MM.1S (cell line): ENCODE results near the gene SH3RF3.

ENCODE experiments used
- DNase-seq: peaks from one replicate; pipeline ENCODE4 v3.0.0-alpha.2; 2015
- H2AFZ ChIP-seq: fragments of 300-600 bp; sonication (generic); 2 replicates; pipeline ENCODE4 v1.6.0; 2016; ENCODE audit warnings: antibody characterized with exemption, low read length
- H3F3A ChIP-seq: fragments of 300-600 bp; sonication (generic); 2 replicates; pipeline ENCODE4 v1.6.1; 2016; ENCODE audit warnings: mild to moderate bottlenecking, antibody characterized with exemption, low read length, moderate library complexity, mixed read lengths; ENCODE audit not compliant: insufficient read depth
- H3K27ac ChIP-seq: fragments of 300-600 bp; sonication (generic); 2 replicates; pipeline ENCODE4 v1.5.1; 2016; ENCODE audit warnings: mild to moderate bottlenecking, low read length
- H3K27me3 ChIP-seq: fragments of 300-600 bp; sonication (generic); replicated peaks from 2 replicates; pipeline ENCODE4 v1.6.0; 2016; ENCODE audit warnings: low read length; ENCODE audit not compliant: insufficient read depth
- H3K36me3 ChIP-seq: fragments of 300-600 bp; sonication (generic); replicated peaks from 2 replicates; pipeline ENCODE4 v1.6.1; 2016; ENCODE audit warnings: mild to moderate bottlenecking, low read length, mixed read lengths; ENCODE audit not compliant: insufficient read depth
- H3K4me1 ChIP-seq: fragments of 300-600 bp; sonication (generic); 2 replicates; pipeline ENCODE4 v1.6.1; 2016; ENCODE audit warnings: low read length, mixed read lengths
- H3K4me2 ChIP-seq: fragments of 300-600 bp; sonication (generic); 2 replicates; pipeline ENCODE4 v1.6.0; 2016; ENCODE audit warnings: low read depth, low read length
- H3K4me3 ChIP-seq: fragments of 300-600 bp; sonication (generic); 2 replicates; pipeline ENCODE4 v1.5.1; 2016; ENCODE audit warnings: low read length, mixed read lengths
- H3K79me2 ChIP-seq: fragments of 300-600 bp; sonication (generic); 2 replicates; pipeline ENCODE4 v1.6.1; 2016; ENCODE audit warnings: mixed run types, low read length, mixed read lengths
- H3K9ac ChIP-seq: fragments of 300-600 bp; sonication (generic); 2 replicates; pipeline ENCODE4 v1.6.1; 2016; ENCODE audit warnings: low read length, mixed read lengths
- H3K9me2 ChIP-seq: fragments of 300-600 bp; sonication (generic); replicated peaks from 2 replicates; pipeline ENCODE4 v1.6.1; 2016; ENCODE audit warnings: mild to moderate bottlenecking, low read length, mixed read lengths; ENCODE audit not compliant: insufficient read depth
- H3K9me3 ChIP-seq: fragments of 300-600 bp; sonication (generic); replicated peaks from 2 replicates; pipeline ENCODE4 v1.6.1; 2016; ENCODE audit warnings: mild to moderate bottlenecking, low read length, mixed read lengths; ENCODE audit not compliant: insufficient read depth
- H4K20me1 ChIP-seq: fragments of 300-600 bp; sonication (generic); 2 replicates; pipeline ENCODE4 v1.6.1; 2016; ENCODE audit warnings: mild to moderate bottlenecking, low read length, moderate library complexity, mixed read lengths; ENCODE audit not compliant: insufficient read depth
- CTCF ChIP-seq: fragments of 300-600 bp; sonication (generic); IDR thresholded peaks from 2 replicates; pipeline ENCODE4 v1.5.1; 2016; ENCODE audit warnings: antibody characterized with exemption, low read length, mixed read lengths
- EZH2 ChIP-seq: fragments of 300-600 bp; sonication (generic); optimal IDR thresholded peaks from 2 replicates; pipeline ENCODE3; 2017; ENCODE audit warnings: low read depth, mild to moderate bottlenecking, antibody characterized with exemption, low read length, mixed read lengths
- EZH2phosphoT487 ChIP-seq: fragments of 300-600 bp; sonication (generic); IDR thresholded peaks from 2 replicates; pipeline ENCODE4 v1.6.1; 2018; ENCODE audit warnings: antibody characterized with exemption, low read length

SH3RF3 gene

GRCh38 chr2:109370399-109371035 is 241.5 kb downstream of the SH3RF3 start:
- TF ChIP-seq EZH2 (no peak), CTCF (no peak), EZH2phosphoT487 (no peak)
- no peaks in the 10 kb centered on the region for H3K4me1 ChIP-seq

GRCh38 chr2:109371481-109372170 is 242.6 kb downstream of the SH3RF3 start:
- H3K9me2 ChIP-seq, result no peaks in the 10 kb centered on the region
- no peak for TF ChIP-seq EZH2phosphoT487
- TF ChIP-seq EZH2, result no peak
- TF ChIP-seq CTCF, result no peak
- no peaks in the 10 kb centered on the region for H3F3A ChIP-seq
- H3K27ac ChIP-seq, result no peak overlapping the region
- no peak overlapping the region for H2AFZ ChIP-seq
- H3K4me1 ChIP-seq, result no peaks in the 10 kb centered on the region
- no peak overlapping the region for H3K9ac ChIP-seq
- H3K4me2 ChIP-seq, result no peak overlapping the region
- no peaks in the 10 kb centered on the region for H3K27me3 ChIP-seq
- H3K36me3 ChIP-seq, result peaks cover 6% of the 10 kb centered on the region; the same call in 1 of the 2 replicates
- no peak overlapping the region for H3K4me3 ChIP-seq
- no peaks in the 10 kb centered on the region; the same call in 1 of the 2 replicates for H3K79me2 ChIP-seq
- H4K20me1 ChIP-seq, result no peaks in the 10 kb centered on the region
- H3K9me3 ChIP-seq, result no peaks in the 10 kb centered on the region
- DNase-seq, result no peak

More at GRCh38 chr2:109370399-109371035, 241.5 kb downstream of the SH3RF3 start:
- no peaks in the 10 kb centered on the region; the same call in 1 of the 2 replicates for H3K79me2 ChIP-seq
- H3K27ac ChIP-seq, result no peak overlapping the region
- peaks cover 6% of the 10 kb centered on the region; the same call in 1 of the 2 replicates for H3K36me3 ChIP-seq
- no peaks in the 10 kb centered on the region for H3K9me2 ChIP-seq
- H3K9me3 ChIP-seq, result no peaks in the 10 kb centered on the region
- H3F3A ChIP-seq, result no peaks in the 10 kb centered on the region
- no peak overlapping the region for H3K9ac ChIP-seq
- H3K27me3 ChIP-seq, result no peaks in the 10 kb centered on the region
- no peak overlapping the region for H3K4me3 ChIP-seq
- DNase-seq, result no peak
- H3K4me2 ChIP-seq, result no peak overlapping the region
- H2AFZ ChIP-seq, result no peak overlapping the region
- no peaks in the 10 kb centered on the region for H4K20me1 ChIP-seq

DNA sequence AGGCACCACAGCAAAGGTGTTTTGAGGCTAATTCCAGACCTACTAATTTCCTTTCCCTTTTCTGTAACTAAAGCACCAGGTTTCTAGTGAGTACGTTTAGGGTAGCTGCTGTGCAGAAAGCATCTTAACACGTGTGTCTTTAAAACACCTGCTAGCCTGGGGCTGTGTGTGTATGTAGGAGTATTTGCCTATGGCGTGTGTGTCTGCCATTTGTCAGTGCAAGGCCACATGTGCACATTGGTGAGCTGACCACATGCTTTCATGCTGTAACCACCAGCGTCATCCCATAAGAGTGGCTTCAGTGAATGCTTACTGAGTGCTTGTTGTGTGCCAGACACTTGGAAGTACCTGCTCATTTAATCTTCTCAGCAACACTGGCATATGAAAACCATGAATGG is 243.2 kb downstream of the SH3RF3 start:
- no peak overlapping the region for H2AFZ ChIP-seq
- no peak overlapping the region for H3K4me2 ChIP-seq
- no peaks in the 10 kb centered on the region; the same call in 1 of the 2 replicates for H3K79me2 ChIP-seq
- no peaks in the 10 kb centered on the region for H4K20me1 ChIP-seq
- no peaks in the 10 kb centered on the region for H3K4me1 ChIP-seq
- H3K27ac ChIP-seq, result no peak overlapping the region
- no peak for DNase-seq
- no peak overlapping the region for H3K4me3 ChIP-seq
- peaks cover 6% of the 10 kb centered on the region; the same call in 1 of the 2 replicates for H3K36me3 ChIP-seq
- no peaks in the 10 kb centered on the region for H3K9me2 ChIP-seq
- H3K27me3 ChIP-seq, result no peaks in the 10 kb centered on the region
- H3K9ac ChIP-seq, result no peak overlapping the region
- TF ChIP-seq CTCF (no peak), EZH2phosphoT487 (no peak), EZH2 (no peak)
- no peaks in the 10 kb centered on the region for H3K9me3 ChIP-seq
- no peaks in the 10 kb centered on the region for H3F3A ChIP-seq
